ENCODE data around the gene PAMR1.

DNA sequence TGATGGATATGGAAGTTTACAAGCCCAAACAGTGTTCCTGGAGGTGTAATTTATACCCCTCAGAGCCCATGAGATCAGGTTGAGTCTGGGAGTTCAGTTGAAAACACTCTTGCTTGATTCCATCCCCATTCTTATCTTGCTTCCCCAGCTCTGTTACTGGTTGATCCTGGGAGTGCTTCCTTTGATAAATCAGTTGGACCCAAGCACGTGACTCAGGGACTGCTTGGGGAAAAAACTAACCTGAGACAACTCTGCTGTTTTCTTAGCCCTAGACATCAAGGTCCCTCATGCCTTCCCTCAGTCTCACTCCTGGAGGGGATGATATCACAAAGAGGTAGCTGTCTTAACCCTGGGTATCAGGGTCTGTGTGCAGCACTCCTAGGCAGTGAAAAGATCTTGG lies 71.1 kb downstream of the PAMR1 start:
- TF ChIP-seq, protein P1, sequence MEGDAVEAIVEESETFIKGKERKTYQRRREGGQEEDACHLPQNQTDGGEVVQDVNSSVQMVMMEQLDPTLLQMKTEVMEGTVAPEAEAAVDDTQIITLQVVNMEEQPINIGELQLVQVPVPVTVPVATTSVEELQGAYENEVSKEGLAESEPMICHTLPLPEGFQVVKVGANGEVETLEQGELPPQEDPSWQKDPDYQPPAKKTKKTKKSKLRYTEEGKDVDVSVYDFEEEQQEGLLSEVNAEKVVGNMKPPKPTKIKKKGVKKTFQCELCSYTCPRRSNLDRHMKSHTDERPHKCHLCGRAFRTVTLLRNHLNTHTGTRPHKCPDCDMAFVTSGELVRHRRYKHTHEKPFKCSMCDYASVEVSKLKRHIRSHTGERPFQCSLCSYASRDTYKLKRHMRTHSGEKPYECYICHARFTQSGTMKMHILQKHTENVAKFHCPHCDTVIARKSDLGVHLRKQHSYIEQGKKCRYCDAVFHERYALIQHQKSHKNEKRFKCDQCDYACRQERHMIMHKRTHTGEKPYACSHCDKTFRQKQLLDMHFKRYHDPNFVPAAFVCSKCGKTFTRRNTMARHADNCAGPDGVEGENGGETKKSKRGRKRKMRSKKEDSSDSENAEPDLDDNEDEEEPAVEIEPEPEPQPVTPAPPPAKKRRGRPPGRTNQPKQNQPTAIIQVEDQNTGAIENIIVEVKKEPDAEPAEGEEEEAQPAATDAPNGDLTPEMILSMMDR (conservative IDR thresholded peaks at IDR 0.05; ENCODE audit: low read length) = no peak
- TF ChIP-seq EZH2phosphoT487 (IDR thresholded peaks at IDR 0.05; ENCODE audit: borderline replicate concordance) = no peak

Data from Loucy (cell line).